ENCODE results near the gene RAB3GAP2.

DNA sequence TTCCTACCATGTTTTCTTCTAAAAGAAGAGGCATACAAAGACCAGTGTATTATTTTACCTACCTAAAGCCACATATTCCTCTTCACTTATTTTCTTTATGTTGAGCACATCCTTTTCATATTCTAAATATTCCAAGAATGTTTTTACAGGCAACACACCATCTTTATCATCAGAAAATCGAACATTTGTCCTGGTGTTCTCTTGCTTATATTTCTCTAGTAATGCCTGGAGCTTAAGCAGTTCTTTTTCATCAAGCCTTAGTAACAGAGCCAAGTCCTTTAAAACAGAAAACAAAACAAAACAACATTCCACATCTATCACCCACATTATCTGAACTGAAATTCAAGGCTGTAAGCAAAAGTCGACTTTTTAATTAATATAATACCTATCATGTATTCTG is 89.6 kb downstream of the RAB3GAP2 start:
- TF ChIP-seq IRF4 (IDR thresholded peaks at IDR 0.05; ENCODE audit: low read depth, low read length) (no peak), RFX5 (IDR thresholded peaks at IDR 0.05; ENCODE audit: low read depth, low read length) (no peak), ESRRA (IDR thresholded peaks at IDR 0.05; ENCODE audit: low read length) (no peak), RB1 (IDR thresholded peaks at IDR 0.05; ENCODE audit: borderline replicate concordance) (no peak), NFYB (IDR thresholded peaks at IDR 0.05; ENCODE audit: insufficient read depth, low read depth, low read length) (no peak), POLR2A (IDR thresholded peaks at IDR 0.05; ENCODE audit: low read depth, low read length) (no peak), POLR2AphosphoS5 (IDR thresholded peaks at IDR 0.05; ENCODE audit: low read length) (no peak), KDM1A (IDR thresholded peaks at IDR 0.05; ENCODE audit: borderline replicate concordance) (no peak), EP300 (IDR thresholded peaks at IDR 0.05; ENCODE audit: borderline replicate concordance in 1 of 2, control insufficient read depth in 1 of 2, low read depth in 2 of 2, low read length in 2 of 2) (no peak)
- TF ChIP-seq, protein P1, sequence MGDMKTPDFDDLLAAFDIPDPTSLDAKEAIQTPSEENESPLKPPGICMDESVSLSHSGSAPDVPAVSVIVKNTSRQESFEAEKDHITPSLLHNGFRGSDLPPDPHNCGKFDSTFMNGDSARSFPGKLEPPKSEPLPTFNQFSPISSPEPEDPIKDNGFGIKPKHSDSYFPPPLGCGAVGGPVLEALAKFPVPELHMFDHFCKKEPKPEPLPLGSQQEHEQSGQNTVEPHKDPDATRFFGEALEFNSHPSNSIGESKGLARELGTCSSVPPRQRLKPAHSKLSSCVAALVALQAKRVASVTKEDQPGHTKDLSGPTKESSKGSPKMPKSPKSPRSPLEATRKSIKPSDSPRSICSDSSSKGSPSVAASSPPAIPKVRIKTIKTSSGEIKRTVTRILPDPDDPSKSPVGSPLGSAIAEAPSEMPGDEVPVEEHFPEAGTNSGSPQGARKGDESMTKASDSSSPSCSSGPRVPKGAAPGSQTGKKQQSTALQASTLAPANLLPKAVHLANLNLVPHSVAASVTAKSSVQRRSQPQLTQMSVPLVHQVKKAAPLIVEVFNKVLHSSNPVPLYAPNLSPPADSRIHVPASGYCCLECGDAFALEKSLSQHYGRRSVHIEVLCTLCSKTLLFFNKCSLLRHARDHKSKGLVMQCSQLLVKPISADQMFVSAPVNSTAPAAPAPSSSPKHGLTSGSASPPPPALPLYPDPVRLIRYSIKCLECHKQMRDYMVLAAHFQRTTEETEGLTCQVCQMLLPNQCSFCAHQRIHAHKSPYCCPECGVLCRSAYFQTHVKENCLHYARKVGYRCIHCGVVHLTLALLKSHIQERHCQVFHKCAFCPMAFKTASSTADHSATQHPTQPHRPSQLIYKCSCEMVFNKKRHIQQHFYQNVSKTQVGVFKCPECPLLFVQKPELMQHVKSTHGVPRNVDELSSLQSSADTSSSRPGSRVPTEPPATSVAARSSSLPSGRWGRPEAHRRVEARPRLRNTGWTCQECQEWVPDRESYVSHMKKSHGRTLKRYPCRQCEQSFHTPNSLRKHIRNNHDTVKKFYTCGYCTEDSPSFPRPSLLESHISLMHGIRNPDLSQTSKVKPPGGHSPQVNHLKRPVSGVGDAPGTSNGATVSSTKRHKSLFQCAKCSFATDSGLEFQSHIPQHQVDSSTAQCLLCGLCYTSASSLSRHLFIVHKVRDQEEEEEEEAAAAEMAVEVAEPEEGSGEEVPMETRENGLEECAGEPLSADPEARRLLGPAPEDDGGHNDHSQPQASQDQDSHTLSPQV (IDR thresholded peaks at IDR 0.05), result no peak
- TF ChIP-seq, protein P2, sequence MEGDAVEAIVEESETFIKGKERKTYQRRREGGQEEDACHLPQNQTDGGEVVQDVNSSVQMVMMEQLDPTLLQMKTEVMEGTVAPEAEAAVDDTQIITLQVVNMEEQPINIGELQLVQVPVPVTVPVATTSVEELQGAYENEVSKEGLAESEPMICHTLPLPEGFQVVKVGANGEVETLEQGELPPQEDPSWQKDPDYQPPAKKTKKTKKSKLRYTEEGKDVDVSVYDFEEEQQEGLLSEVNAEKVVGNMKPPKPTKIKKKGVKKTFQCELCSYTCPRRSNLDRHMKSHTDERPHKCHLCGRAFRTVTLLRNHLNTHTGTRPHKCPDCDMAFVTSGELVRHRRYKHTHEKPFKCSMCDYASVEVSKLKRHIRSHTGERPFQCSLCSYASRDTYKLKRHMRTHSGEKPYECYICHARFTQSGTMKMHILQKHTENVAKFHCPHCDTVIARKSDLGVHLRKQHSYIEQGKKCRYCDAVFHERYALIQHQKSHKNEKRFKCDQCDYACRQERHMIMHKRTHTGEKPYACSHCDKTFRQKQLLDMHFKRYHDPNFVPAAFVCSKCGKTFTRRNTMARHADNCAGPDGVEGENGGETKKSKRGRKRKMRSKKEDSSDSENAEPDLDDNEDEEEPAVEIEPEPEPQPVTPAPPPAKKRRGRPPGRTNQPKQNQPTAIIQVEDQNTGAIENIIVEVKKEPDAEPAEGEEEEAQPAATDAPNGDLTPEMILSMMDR (IDR thresholded peaks at IDR 0.05 in 2 of 3, conservative IDR thresholded peaks at IDR 0.05 in 1 of 3; ENCODE audit: control insufficient read depth in 2 of 3, extremely low read depth in 1 of 3, insufficient read depth in 1 of 3, low read depth in 3 of 3, low read length in 3 of 3), result no peak
- TF ChIP-seq, protein P3, sequence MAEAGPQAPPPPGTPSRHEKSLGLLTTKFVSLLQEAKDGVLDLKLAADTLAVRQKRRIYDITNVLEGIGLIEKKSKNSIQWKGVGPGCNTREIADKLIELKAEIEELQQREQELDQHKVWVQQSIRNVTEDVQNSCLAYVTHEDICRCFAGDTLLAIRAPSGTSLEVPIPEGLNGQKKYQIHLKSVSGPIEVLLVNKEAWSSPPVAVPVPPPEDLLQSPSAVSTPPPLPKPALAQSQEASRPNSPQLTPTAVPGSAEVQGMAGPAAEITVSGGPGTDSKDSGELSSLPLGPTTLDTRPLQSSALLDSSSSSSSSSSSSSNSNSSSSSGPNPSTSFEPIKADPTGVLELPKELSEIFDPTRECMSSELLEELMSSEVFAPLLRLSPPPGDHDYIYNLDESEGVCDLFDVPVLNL (IDR thresholded peaks at IDR 0.05; ENCODE audit: low read depth, low read length), result no peak
- TF ChIP-seq, protein P4, sequence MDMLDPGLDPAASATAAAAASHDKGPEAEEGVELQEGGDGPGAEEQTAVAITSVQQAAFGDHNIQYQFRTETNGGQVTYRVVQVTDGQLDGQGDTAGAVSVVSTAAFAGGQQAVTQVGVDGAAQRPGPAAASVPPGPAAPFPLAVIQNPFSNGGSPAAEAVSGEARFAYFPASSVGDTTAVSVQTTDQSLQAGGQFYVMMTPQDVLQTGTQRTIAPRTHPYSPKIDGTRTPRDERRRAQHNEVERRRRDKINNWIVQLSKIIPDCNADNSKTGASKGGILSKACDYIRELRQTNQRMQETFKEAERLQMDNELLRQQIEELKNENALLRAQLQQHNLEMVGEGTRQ (IDR thresholded peaks at IDR 0.05; ENCODE audit: borderline replicate concordance, low read depth, low read length), result no peak
